K562 (cell line): ENCODE results near the gene EMILIN1. TPM values are rescaled to one million over a fixed set of nuclear protein-coding genes. Genes with fewer than 3 reads are reported as not detected.

Experiments used
- ATAC-seq: fragments of 200-7000 bp; cut with Tn5 transposase; 3 replicates; pipeline ENCODE4 v1.9.1; 2020; ENCODE audit warnings: moderate library complexity
- BruUV-seq: library from RNA; stranded (reverse); fragments of 400-500 nt; replicated peaks from 2 replicates; lab custom pipeline; 2021; lab: Mats Ljungman, UMichigan
- CTCF ChIA-PET: fragments of 300-600 bp; formaldehyde crosslinking; extraction: SDS; loops from one replicate; lab custom pipeline; 2021; ENCODE audit warnings: low intra/inter-chr PET ratio; lab: Yijun Ruan, JAX
- POLR2A ChIA-PET: fragments of 300-600, 350-650 bp; sonication (Branson Sonifier 250); formaldehyde crosslinking; extraction: SDS; loops from one replicate; lab custom pipeline; 2021; ENCODE audit warnings: antibody characterized with exemption, inconsistent platforms; lab: Yijun Ruan, JAX
- DNase-seq, 4 experiments: peaks; one replicate each; pipeline versions ENCODE4 v3.0.0 to v3.0.0-alpha.2; 2011 to 2018; ENCODE audit warnings: low spot score in 3 of 4, mixed read lengths in 3 of 4; ENCODE audit errors: extremely low read depth in 1 of 4
- FAIRE-seq: peaks from 2 replicates; lab custom pipeline; 2011; peaks lifted over from hg19 to GRCh38; lab: Jason Lieb, UNC
- H2AFZ ChIP-seq: 2 replicates; pipeline ENCODE4 v1.6.0; 2011; ENCODE audit warnings: low read depth, low read length, control low read depth, inconsistent platforms
- H3K27ac ChIP-seq: fragments of 200-600 bp; 3 replicates; pipeline ENCODE4 v1.8.0; 2011; ENCODE audit warnings: low read depth, mild to moderate bottlenecking, control low read depth, inconsistent platforms, low read length, moderate library complexity, mixed read lengths; ENCODE audit errors: extremely low read depth
- H3K27me3 ChIP-seq, 2 experiments: fragments of 300-600 bp in 1 of 2; 2 replicates in 1 of 2; 3 replicates in 1 of 2; pipeline versions ENCODE4 v1.6.0 to v1.8.0; 2011; ENCODE audit warnings: inconsistent platforms in 2 of 2, low read length in 2 of 2, mild to moderate bottlenecking in 1 of 2, mixed read lengths in 1 of 2, moderate library complexity in 1 of 2; ENCODE audit not compliant: control insufficient read depth in 2 of 2, insufficient read depth in 2 of 2
- H3K36me3 ChIP-seq: fragments of 300-600 bp; 3 replicates; pipeline ENCODE4 v1.8.0; 2011; ENCODE audit warnings: mild to moderate bottlenecking, low read length, inconsistent platforms; ENCODE audit not compliant: control insufficient read depth, insufficient read depth
- H3K4me1 ChIP-seq, 2 experiments: fragments of 200-600 bp in 1 of 2; replicated peaks in 1 of 2; 2 replicates in 1 of 2; 3 replicates in 1 of 2; pipeline versions ENCODE4 v1.5.1 to v1.8.0; 2011; ENCODE audit warnings: inconsistent platforms in 2 of 2, low read length in 2 of 2, mild to moderate bottlenecking in 1 of 2, mixed read lengths in 1 of 2, moderate library complexity in 1 of 2; ENCODE audit not compliant: control insufficient read depth in 2 of 2, insufficient read depth in 2 of 2
- H3K4me2 ChIP-seq: 2 replicates; pipeline ENCODE4 v1.6.1; 2011; ENCODE audit warnings: low read length, control low read depth, inconsistent platforms, mixed read lengths; ENCODE audit not compliant: insufficient read depth
- H3K4me3 ChIP-seq: fragments of 200-600 bp; sonication (generic), shearing (Covaris generic); 2 replicates; pipeline ENCODE4 v1.5.1; 2016; ENCODE audit warnings: control low read depth, inconsistent platforms
- H3K79me2 ChIP-seq: fragments of 200-600 bp; 3 replicates; pipeline ENCODE4 v1.8.0; 2011; ENCODE audit warnings: low read length, inconsistent platforms; ENCODE audit not compliant: control insufficient read depth, insufficient read depth
- H3K9ac ChIP-seq, 2 experiments: 2 replicates each; pipeline versions ENCODE4 v1.6.0 to v1.6.1; 2011; ENCODE audit warnings: low read depth in 2 of 2, low read length in 2 of 2, control low read depth in 1 of 2, inconsistent platforms in 1 of 2, mild to moderate bottlenecking in 1 of 2, mixed read lengths in 1 of 2; ENCODE audit not compliant: insufficient read depth in 1 of 2
- H3K9me1 ChIP-seq: one replicate; pipeline ENCODE4 v1.6.0; 2011; ENCODE audit warnings: inconsistent platforms, mild to moderate bottlenecking, low read length, moderate library complexity; ENCODE audit not compliant: control insufficient read depth, insufficient read depth
- H3K9me3 ChIP-seq: replicated peaks from 2 replicates; pipeline ENCODE4 v1.5.1; 2011; ENCODE audit warnings: low read depth, low read length, inconsistent platforms; ENCODE audit not compliant: control insufficient read depth, insufficient read depth
- H4K20me1 ChIP-seq: replicated peaks from 2 replicates; pipeline ENCODE4 v1.6.1; 2011; ENCODE audit warnings: low read length, inconsistent platforms, mixed read lengths; ENCODE audit not compliant: control insufficient read depth, insufficient read depth
- CBX1 ChIP-seq: sonication (generic); IDR thresholded peaks from 2 replicates; pipeline ENCODE4 v1.6.1; 2016; ENCODE audit warnings: antibody characterized with exemption, low read depth, mild to moderate bottlenecking
- CBX8 ChIP-seq: fragments of 200-600 bp; sonication (generic); IDR thresholded peaks from 2 replicates; pipeline ENCODE4 v1.6.1; 2012; ENCODE audit warnings: borderline replicate concordance, mixed run types, low read depth, mild to moderate bottlenecking, moderate library complexity, mixed read lengths, low read length, control low read depth, inconsistent platforms; ENCODE audit not compliant: poor library complexity, severe bottlenecking; ENCODE audit errors: extremely low read depth
- GABPA ChIP-seq: fragments of 200-800 bp; sonication (Bioruptor generic); conservative IDR thresholded peaks from 2 replicates; pipeline ENCODE4 v1.6.1; 2016; ENCODE audit warnings: low read depth, missing genetic modification characterization, missing compliant biosample characterization
- POLR2A ChIP-seq: fragments of 450-650 bp; conservative IDR thresholded peaks from 2 replicates; pipeline ENCODE4 v1.6.1; 2016
- SAP30 ChIP-seq: fragments of 200-600 bp; sonication (generic); IDR thresholded peaks from 2 replicates; pipeline ENCODE4 v1.6.1; 2012; ENCODE audit warnings: borderline replicate concordance, low read depth, mild to moderate bottlenecking, moderate library complexity, low read length, control low read depth, inconsistent platforms; ENCODE audit not compliant: insufficient read depth, poor library complexity, severe bottlenecking
- TBL1XR1 ChIP-seq, 2 experiments: IDR thresholded peaks; 2 replicates each; pipeline ENCODE4 v1.6.1; 2012; ENCODE audit warnings: improper control_type of control experiment in 2 of 2, low read length in 2 of 2, mild to moderate bottlenecking in 1 of 2
- ZFP30 ChIP-seq: fragments of 250-450 bp; sonication (Bioruptor Pico); IDR thresholded peaks from 2 replicates; pipeline ENCODE4 v1.8.0; 2022; ENCODE audit warnings: moderate library complexity, mild to moderate bottlenecking, inconsistent platforms, borderline replicate concordance
- ZKSCAN3 ChIP-seq: fragments of 250-450 bp; sonication (Bioruptor Pico); IDR thresholded peaks from 2 replicates; pipeline ENCODE4 v1.4.0; 2020
- ZNF143 ChIP-seq: sonication (generic); formaldehyde crosslinking; IDR thresholded peaks from 2 replicates; pipeline ENCODE4 v1.9.0; 2022; ENCODE audit warnings: mild to moderate bottlenecking, missing genetic modification reagents
- ZNF224 ChIP-seq: sonication (generic); formaldehyde crosslinking; IDR thresholded peaks from 2 replicates; pipeline ENCODE4 v1.8.0; 2022; ENCODE audit warnings: mild to moderate bottlenecking, missing genetic modification reagents
- ZNF589 ChIP-seq: fragments of 200-800 bp; sonication (Bioruptor generic); IDR thresholded peaks from 2 replicates; pipeline ENCODE4 v1.6.1; 2016; ENCODE audit warnings: low read depth, missing genetic modification characterization, missing compliant biosample characterization
- WGBS: fragments of 100-300 bp; shearing (Covaris generic); methylation state at CpG from one replicate; pipeline ENCODE4 v1.1.6; 2016; ENCODE audit warnings: low coverage, mixed read lengths; ENCODE audit not compliant: insufficient coverage; ENCODE audit errors: missing lambda C conversion rate; 5-methylcytosine and 5-hydroxymethylcytosine counted together
- in situ Hi-C: fragments of 300-500 bp; cut with MboI; formaldehyde crosslinking; loops from 4 replicates; pipeline ENCODE4 v1.15.0; 2018; ENCODE audit warnings: inconsistent platforms, mixed read lengths
- intact Hi-C: fragments of 100-400 bp; cut with micrococcal nuclease; formaldehyde crosslinking; loops from 2 replicates; pipeline ENCODE4 v1.14.2; 2022
- polyA plus RNA-seq, 8 experiments: library from polyadenylated mRNA; depleted of rRNA in 4 of 8; stranded (reverse) in 5 of 8; unstranded in 3 of 8; fragments of >200 nt; fragmentation: Nextera tagmentation in 2 of 8; fragmentation: Illumina TruSeq in 1 of 8; extraction: Ambion mirVana in 2 of 8; extraction: Trizol in 1 of 8; gene quantifications; 2 replicates each; pipeline versions ENCODE4 v1.2.1 to v1.2.3, GENCODE V29; 2011 to 2014; ENCODE audit warnings: inconsistent platforms in 1 of 8, missing spikeins in 1 of 8
- total RNA-seq, 7 experiments: library from RNA; depleted of rRNA in 6 of 7; stranded (reverse); fragments of >200 nt in 6 of 7; fragmentation: Illumina TruSeq in 2 of 7; extraction: Trizol in 2 of 7; gene quantifications; 2 replicates each; pipeline versions ENCODE4 v1.2.1 to v1.2.3, GENCODE V29; 2011 to 2021; ENCODE audit warnings: low replicate concordance in 1 of 7
- TF ChIP-seq, protein P1 (sequence below): fragments of 450-650 bp; IDR thresholded peaks from 2 replicates; pipeline ENCODE4 v1.6.1; 2016
- TF ChIP-seq, protein P2 (sequence below): fragments of 250-450 bp; sonication (Bioruptor Pico); IDR thresholded peaks from 2 replicates; pipeline ENCODE4 v1.5.0; 2020; ENCODE audit warnings: mild to moderate bottlenecking, borderline replicate concordance
- TF ChIP-seq, protein P3 (sequence below): fragments of 150-350 bp; conservative IDR thresholded peaks from 2 replicates; pipeline ENCODE4 v1.6.1; 2014; ENCODE audit warnings: low read length

The EMILIN1 gene
- total and polyA plus RNA-seq, 9 of the 15 experiments (the other 6 are each of a cell fraction or from before 2014, with no cell fraction given) = 0.04 to 2.7 (median 0.54) TPM; not detected in 2

DNA sequence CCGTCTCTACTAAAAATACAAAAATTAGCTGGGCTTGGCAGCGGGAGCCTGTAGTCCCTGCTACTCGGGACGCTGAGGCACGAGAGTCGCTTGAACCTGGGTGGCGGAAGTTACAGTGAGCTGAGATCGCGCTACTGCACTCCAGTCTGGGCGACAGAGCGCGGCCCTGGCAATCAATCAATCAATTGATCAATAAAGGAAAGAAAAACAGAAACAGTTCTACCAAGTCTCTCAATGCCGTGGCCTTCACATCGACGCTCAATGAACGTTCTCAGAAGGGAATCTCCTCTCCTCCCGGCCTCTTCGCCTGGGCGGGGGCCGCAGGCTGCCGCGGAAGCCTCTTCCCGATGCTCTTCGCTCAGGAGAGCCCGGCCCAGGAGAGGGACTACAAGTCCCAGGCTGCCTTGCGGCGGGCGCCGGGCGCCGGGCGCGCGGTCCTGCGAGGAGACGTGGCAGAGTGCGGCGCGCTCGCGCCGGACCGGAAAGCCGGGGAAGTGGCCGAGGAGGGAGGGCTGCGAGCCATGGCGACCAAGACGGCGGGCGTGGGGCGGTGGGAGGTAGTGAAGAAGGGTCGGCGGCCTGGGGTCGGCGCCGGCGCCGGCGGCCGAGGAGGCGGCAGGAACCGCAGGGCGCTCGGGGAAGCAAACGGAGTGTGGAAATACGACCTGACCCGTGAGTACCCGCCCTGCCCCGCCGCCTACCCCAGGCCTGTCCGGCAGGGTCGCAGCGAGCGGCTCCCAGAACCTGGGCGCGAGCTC is 45.7 kb upstream of the EMILIN1 start, which contains the start of gene TMEM214:
TSS of gene TMEM214 (plus strand) at position 471 of the 758 bp plus-strand sequence. CDS start at position 522, 51 bp downstream.
- peak; percentile 35 for FAIRE-seq
- no peaks in the 10 kb centered on the region for H4K20me1 ChIP-seq
- no peaks in the 10 kb centered on the region for H3K27me3 ChIP-seq
- ChIA-PET POLR2A (interaction anchor here (0.7 to 5.3 kb wide), 9 partner anchors 10 to 124 kb away, joined by 3 to 54 read pairs (median 4); partner anchors contain the start of gene AGBL5), CTCF (interaction anchor here (0.6 kb wide), 1 partner anchor 52 kb away, joined by 3 read pairs; no protein-coding TSS in a partner anchor)
- H3K4me3 ChIP-seq = peak within 1 kb of the TSS; percentile 97
- no peaks in the 10 kb centered on the region for H3K9me3 ChIP-seq
- intact Hi-C loops (loop anchor here (1.0 to 2.0 kb wide), 2 partner anchors 12 to 18 kb away; partner anchors contain the start of gene AGBL5), in situ Hi-C loops (no loop called here)
- peak; percentile 90 to 93 (median 92) for DNase-seq
- peak within 1 kb of the TSS; percentile 99 to 100 for H3K9ac ChIP-seq
- peaks cover 14 to 19% of the 10 kb centered on the region in 2 experiments for H3K4me1 ChIP-seq
- peak within 1 kb of the TSS; percentile 89 for H2AFZ ChIP-seq
- peaks cover 47% of the 10 kb centered on the region for H3K79me2 ChIP-seq
- under 1% methylated on average over 59 of the region's 76 CpGs for WGBS
- peak within 1 kb of the TSS; percentile 89 for H3K4me2 ChIP-seq
- ATAC-seq = peak; percentile 96
- no TSS peak for BruUV-seq
- peaks cover 66% of the 10 kb centered on the region for H3K36me3 ChIP-seq
- peaks cover 6% of the 10 kb centered on the region for H3K9me1 ChIP-seq
- peak within 1 kb of the TSS; percentile 89 for H3K27ac ChIP-seq
- TF ChIP-seq ZNF224 (CRISPR knock-in tag) = no peak
- TF ChIP-seq, protein P1, sequence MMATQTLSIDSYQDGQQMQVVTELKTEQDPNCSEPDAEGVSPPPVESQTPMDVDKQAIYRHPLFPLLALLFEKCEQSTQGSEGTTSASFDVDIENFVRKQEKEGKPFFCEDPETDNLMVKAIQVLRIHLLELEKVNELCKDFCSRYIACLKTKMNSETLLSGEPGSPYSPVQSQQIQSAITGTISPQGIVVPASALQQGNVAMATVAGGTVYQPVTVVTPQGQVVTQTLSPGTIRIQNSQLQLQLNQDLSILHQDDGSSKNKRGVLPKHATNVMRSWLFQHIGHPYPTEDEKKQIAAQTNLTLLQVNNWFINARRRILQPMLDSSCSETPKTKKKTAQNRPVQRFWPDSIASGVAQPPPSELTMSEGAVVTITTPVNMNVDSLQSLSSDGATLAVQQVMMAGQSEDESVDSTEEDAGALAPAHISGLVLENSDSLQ = peak; percentile 69
- peak; percentile 76 for TF ChIP-seq GABPA (tag)
- no peak for TF ChIP-seq ZNF589 (CRISPR knock-in tag)
- TF ChIP-seq POLR2A = peak; percentile 84
- TF ChIP-seq, protein P2, sequence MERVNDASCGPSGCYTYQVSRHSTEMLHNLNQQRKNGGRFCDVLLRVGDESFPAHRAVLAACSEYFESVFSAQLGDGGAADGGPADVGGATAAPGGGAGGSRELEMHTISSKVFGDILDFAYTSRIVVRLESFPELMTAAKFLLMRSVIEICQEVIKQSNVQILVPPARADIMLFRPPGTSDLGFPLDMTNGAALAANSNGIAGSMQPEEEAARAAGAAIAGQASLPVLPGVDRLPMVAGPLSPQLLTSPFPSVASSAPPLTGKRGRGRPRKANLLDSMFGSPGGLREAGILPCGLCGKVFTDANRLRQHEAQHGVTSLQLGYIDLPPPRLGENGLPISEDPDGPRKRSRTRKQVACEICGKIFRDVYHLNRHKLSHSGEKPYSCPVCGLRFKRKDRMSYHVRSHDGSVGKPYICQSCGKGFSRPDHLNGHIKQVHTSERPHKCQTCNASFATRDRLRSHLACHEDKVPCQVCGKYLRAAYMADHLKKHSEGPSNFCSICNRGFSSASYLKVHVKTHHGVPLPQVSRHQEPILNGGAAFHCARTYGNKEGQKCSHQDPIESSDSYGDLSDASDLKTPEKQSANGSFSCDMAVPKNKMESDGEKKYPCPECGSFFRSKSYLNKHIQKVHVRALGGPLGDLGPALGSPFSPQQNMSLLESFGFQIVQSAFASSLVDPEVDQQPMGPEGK (CRISPR knock-in tag) = no peak
- TF ChIP-seq CBX8 = no peak
- no peak for TF ChIP-seq CBX1
- no peak for TF ChIP-seq ZKSCAN3 (CRISPR knock-in tag)
- TF ChIP-seq, protein P3, sequence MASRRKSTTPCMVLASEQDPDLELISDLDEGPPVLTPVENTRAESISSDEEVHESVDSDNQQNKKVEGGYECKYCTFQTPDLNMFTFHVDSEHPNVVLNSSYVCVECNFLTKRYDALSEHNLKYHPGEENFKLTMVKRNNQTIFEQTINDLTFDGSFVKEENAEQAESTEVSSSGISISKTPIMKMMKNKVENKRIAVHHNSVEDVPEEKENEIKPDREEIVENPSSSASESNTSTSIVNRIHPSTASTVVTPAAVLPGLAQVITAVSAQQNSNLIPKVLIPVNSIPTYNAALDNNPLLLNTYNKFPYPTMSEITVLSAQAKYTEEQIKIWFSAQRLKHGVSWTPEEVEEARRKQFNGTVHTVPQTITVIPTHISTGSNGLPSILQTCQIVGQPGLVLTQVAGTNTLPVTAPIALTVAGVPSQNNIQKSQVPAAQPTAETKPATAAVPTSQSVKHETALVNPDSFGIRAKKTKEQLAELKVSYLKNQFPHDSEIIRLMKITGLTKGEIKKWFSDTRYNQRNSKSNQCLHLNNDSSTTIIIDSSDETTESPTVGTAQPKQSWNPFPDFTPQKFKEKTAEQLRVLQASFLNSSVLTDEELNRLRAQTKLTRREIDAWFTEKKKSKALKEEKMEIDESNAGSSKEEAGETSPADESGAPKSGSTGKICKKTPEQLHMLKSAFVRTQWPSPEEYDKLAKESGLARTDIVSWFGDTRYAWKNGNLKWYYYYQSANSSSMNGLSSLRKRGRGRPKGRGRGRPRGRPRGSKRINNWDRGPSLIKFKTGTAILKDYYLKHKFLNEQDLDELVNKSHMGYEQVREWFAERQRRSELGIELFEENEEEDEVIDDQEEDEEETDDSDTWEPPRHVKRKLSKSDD = no peak
- no peak for TF ChIP-seq TBL1XR1 (IDR thresholded peaks at IDR 0.05; ENCODE audit: low read length in 2 of 2)
- TF ChIP-seq ZNF143 (CRISPR knock-in tag) = peak; percentile 93
- TF ChIP-seq ZFP30 (CRISPR knock-in tag) = no peak
- TF ChIP-seq SAP30 = peak; percentile 34
